GM13976 (cell line): ENCODE results near the gene TMA7.
A peak's percentile ranks its signal among the peaks of the same experiment; 100 is the strongest.
"Not testable (repeated sequence)": the region's sequence is repeated elsewhere in the genome, so short reads cannot be mapped to it uniquely, and the experiment has no call there.

Experiments used
- DNase-seq: peaks from one replicate; pipeline ENCODE4 v3.0.0; 2012; ENCODE audit warnings: low spot score
- CTCF ChIP-seq: IDR thresholded peaks from 2 replicates; pipeline ENCODE4 v1.5.1; 2012; ENCODE audit warnings: borderline replicate concordance, mild to moderate bottlenecking; ENCODE audit not compliant: insufficient read depth; ENCODE audit errors: extremely low read depth, missing control alignments, control extremely low read depth
- in situ Hi-C: fragments of 300-500 bp; cut with MboI; formaldehyde crosslinking; loops from one replicate; pipeline ENCODE4 v1.12.0; 2022; ENCODE audit warnings: low sequenced_read_pairs, mixed read lengths, inconsistent platforms; ENCODE audit not compliant: unreplicated experiment

The TMA7 gene

DNA sequence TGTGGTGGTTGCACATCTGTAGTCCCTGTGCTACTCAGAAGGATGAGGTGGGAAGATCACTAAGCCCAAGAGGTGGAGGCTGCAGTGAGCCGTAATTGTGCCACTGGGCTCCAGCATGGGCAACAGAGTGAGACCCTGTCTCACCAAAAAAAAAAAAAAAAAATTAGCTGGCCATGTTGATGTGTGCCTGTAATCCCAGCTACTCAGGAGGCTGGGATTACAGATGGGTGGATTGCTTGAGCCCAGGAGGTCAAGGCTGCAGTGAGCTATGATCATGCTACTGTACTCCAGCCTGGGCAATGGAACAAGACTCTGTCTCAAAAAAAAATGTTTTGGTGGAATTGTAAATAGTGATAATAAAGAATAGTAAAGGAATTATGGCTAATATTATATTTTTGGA, 16.4 kb downstream of the TMA7 start:
- TF ChIP-seq CTCF, result no peak
- in situ Hi-C loops, result no loop called here

DNA sequence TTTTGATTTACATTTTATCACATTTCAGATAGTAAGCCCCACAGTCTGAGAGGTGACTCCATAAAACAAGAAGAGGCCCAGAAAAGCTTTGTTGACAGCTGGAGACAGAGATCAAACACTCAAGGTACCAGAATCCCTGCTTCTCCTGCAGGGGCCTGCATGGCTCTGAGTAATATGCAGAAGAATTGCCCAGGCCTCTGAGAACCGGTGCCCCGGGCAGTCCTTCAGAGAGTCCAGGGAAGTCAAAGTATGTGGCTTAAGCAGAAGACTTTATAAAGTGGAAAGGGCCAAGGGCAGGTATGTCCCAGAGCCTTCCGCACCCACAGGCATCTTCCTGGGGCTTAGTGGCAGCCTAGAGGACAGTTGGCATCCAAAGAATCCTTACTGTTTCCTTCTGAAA, 19.3 kb downstream of the TMA7 start:
- no peak for TF ChIP-seq CTCF
- DNase-seq, result no peak
- in situ Hi-C loops, result no loop called here

More for the DNA sequence above, 16.4 kb downstream of the TMA7 start:
- no peak for DNase-seq

- in situ Hi-C loops, result no loop called here
- no peak for TF ChIP-seq CTCF
- no peak for DNase-seq
These were observed 19.9 kb downstream of the TMA7 start for GRCh38 chr3:48459773-48460516.

DNA sequence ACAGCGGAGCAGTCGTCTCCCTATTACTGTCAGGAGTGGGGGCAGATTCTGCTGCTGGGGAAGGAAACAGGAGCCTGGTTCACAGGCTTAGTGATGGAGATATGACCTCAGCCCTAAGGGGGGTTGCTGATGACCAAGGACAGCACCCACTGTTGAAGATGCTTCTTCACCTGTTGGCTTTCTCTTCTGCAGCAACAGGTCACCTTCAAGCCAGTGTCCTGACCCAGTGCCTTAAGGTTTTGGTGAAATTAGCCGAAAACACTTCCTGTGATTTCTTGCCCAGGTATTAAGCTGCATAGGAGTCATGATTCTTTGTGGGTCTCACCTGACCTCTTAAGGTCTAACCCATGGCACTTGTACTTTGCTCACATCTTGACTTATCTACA, 20.5 kb downstream of the TMA7 start:
- in situ Hi-C loops, result no loop called here
- no peak for DNase-seq
- no peak for TF ChIP-seq CTCF

- DNase-seq, in situ Hi-C loops: not testable (repeated sequence)
These were observed 21.7 kb downstream of the TMA7 start for GRCh38 chr3:48461767-48462166.

DNA sequence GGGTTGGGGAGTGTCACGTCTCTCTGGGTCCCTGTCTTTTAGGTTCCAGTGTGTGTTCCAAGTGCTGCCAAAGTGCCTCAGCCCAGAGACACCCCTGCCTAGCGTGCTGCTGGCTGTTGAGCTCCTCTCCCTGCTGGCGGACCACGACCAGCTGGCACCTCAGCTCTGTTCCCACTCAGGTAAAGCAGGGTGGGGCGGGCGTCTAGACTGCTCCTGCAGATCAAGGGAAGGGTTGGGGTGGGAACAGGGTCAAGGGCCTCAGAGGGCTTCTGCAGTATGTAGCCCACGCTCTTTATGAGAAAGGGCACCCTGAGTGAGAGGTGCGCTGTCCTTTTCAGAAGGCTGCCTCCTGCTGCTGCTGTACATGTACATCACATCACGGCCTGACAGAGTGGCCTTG, 23.6 kb downstream of the TMA7 start:
- no peak for DNase-seq
- TF ChIP-seq CTCF, result no peak
- in situ Hi-C loops, result no loop called here

- in situ Hi-C loops, result no loop called here
- peak; percentile 20 for DNase-seq
- TF ChIP-seq CTCF, result no peak
These were observed 24.7 kb downstream of the TMA7 start for GRCh38 chr3:48464713-48465221.
